ENCODE results near the gene TYMP.
"Not testable (repeated sequence)": the region's sequence is repeated elsewhere in the genome, so short reads cannot be mapped to it uniquely, and the experiment has no call there.

The TYMP gene

GRCh38 chr22:50537765-50538164, 8.0 kb upstream of the TYMP start:
- H4K20me1 ChIP-seq (ENCODE audit: low read depth, low read length) = no peaks in the 10 kb centered on the region
- no peaks in the 10 kb centered on the region for H3K9me2 ChIP-seq (replicated peaks; ENCODE audit: insufficient read depth, low read length)
- H2AFZ ChIP-seq (ENCODE audit: low read depth, low read length, severe bottlenecking) = no peak overlapping the region
- H3K4me2 ChIP-seq (ENCODE audit: low read depth, low read length, poor library complexity, severe bottlenecking) = no peak overlapping the region
- H3F3A ChIP-seq (ENCODE audit: insufficient read depth) = peaks cover 36% of the 10 kb centered on the region
- no peak overlapping the region for H3K9ac ChIP-seq (ENCODE audit: low read length)
- H3K9me3 ChIP-seq (ENCODE audit: insufficient read depth, low read length) = no peaks in the 10 kb centered on the region
- H3K36me3 ChIP-seq (ENCODE audit: low read length) = no peaks in the 10 kb centered on the region
- H3K27ac ChIP-seq (ENCODE audit: low read depth, low read length) = no peak overlapping the region
- TF ChIP-seq CTCF (IDR thresholded peaks at IDR 0.05; ENCODE audit: insufficient read depth, low read length, poor library complexity, severe bottlenecking) (no peak), EZH2phosphoT487 (conservative IDR thresholded peaks at IDR 0.05; ENCODE audit: low read length) (no peak)
- H3K79me2 ChIP-seq (ENCODE audit: insufficient read depth, low read length) = no peaks in the 10 kb centered on the region
- no peaks in the 10 kb centered on the region for H3K27me3 ChIP-seq (ENCODE audit: low read length)
- no peak overlapping the region for H3K4me3 ChIP-seq (ENCODE audit: insufficient read depth, low read length, poor library complexity, severe bottlenecking)

- no peak overlapping the region for H3K9ac ChIP-seq (ENCODE audit: low read length)
- H3K4me3 ChIP-seq (ENCODE audit: insufficient read depth, low read length, poor library complexity, severe bottlenecking) = no peak overlapping the region
- H3K9me3 ChIP-seq (ENCODE audit: insufficient read depth, low read length) = no peaks in the 10 kb centered on the region
- no peaks in the 10 kb centered on the region for H3K79me2 ChIP-seq (ENCODE audit: insufficient read depth, low read length)
- H3K27me3 ChIP-seq (ENCODE audit: low read length) = no peaks in the 10 kb centered on the region
- peaks cover 33% of the 10 kb centered on the region for H3F3A ChIP-seq (ENCODE audit: insufficient read depth)
- H3K27ac ChIP-seq (ENCODE audit: low read depth, low read length) = 0 out of 2 replicates have a peak overlapping the region, but pooled peaks have one; percentile 24
- TF ChIP-seq EZH2phosphoT487 (conservative IDR thresholded peaks at IDR 0.05; ENCODE audit: low read length) (no peak), CTCF (IDR thresholded peaks at IDR 0.05; ENCODE audit: insufficient read depth, low read length, poor library complexity, severe bottlenecking) (no peak)
- no peaks in the 10 kb centered on the region for H4K20me1 ChIP-seq (ENCODE audit: low read depth, low read length)
- H3K4me2 ChIP-seq (ENCODE audit: low read depth, low read length, poor library complexity, severe bottlenecking) = no peak overlapping the region
- H3K36me3 ChIP-seq (ENCODE audit: low read length) = no peaks in the 10 kb centered on the region
- no peaks in the 10 kb centered on the region for H3K9me2 ChIP-seq (replicated peaks; ENCODE audit: insufficient read depth, low read length)
- no peak overlapping the region for H2AFZ ChIP-seq (ENCODE audit: low read depth, low read length, severe bottlenecking)
These were observed 6.4 kb upstream of the TYMP start for GRCh38 chr22:50536226-50536625.

- Histone ChIP-seq H3K9ac (ENCODE audit: low read length) (no peak overlapping the region), H3K9me2 (replicated peaks; ENCODE audit: insufficient read depth, low read length) (no peaks in the 10 kb centered on the region), H2AFZ (ENCODE audit: low read depth, low read length, severe bottlenecking) (peak overlapping the region; percentile 72), H3K4me2 (ENCODE audit: low read depth, low read length, poor library complexity, severe bottlenecking) (peak overlapping the region; percentile 48), H4K20me1 (ENCODE audit: low read depth, low read length) (no peaks in the 10 kb centered on the region), H3F3A (ENCODE audit: insufficient read depth) (peaks cover 23% of the 10 kb centered on the region), H3K36me3 (ENCODE audit: low read length) (no peaks in the 10 kb centered on the region), H3K79me2 (ENCODE audit: insufficient read depth, low read length) (no peaks in the 10 kb centered on the region), H3K4me3 (ENCODE audit: insufficient read depth, low read length, poor library complexity, severe bottlenecking) (no peak overlapping the region), H3K27me3 (ENCODE audit: low read length) (no peaks in the 10 kb centered on the region), H3K27ac (ENCODE audit: low read depth, low read length) (peak overlapping the region; percentile 78), H3K9me3 (ENCODE audit: insufficient read depth, low read length) (no peaks in the 10 kb centered on the region)
- no peak for TF ChIP-seq CTCF (IDR thresholded peaks at IDR 0.05; ENCODE audit: insufficient read depth, low read length, poor library complexity, severe bottlenecking)
- TF ChIP-seq EZH2phosphoT487 (conservative IDR thresholded peaks at IDR 0.05; ENCODE audit: low read length) = no peak
These were observed 5.3 kb upstream of the TYMP start for GRCh38 chr22:50535113-50535512.

- not testable (repeated sequence) for H3K4me3 ChIP-seq (ENCODE audit: insufficient read depth, low read length, poor library complexity, severe bottlenecking); H3K27me3 ChIP-seq (ENCODE audit: low read length); H3K36me3 ChIP-seq (ENCODE audit: low read length); H3K9me3 ChIP-seq (ENCODE audit: insufficient read depth, low read length); H3K9me2 ChIP-seq (replicated peaks; ENCODE audit: insufficient read depth, low read length); H4K20me1 ChIP-seq (ENCODE audit: low read depth, low read length); H3K79me2 ChIP-seq (ENCODE audit: insufficient read depth, low read length)
- Histone ChIP-seq H3K9ac (ENCODE audit: low read length) (peak overlapping the region; percentile 24; the same call in 1 of the 2 replicates), H3K4me2 (ENCODE audit: low read depth, low read length, poor library complexity, severe bottlenecking) (peak overlapping the region; percentile 44), H2AFZ (ENCODE audit: low read depth, low read length, severe bottlenecking) (peak overlapping the region; percentile 64), H3F3A (ENCODE audit: insufficient read depth) (peaks cover 14% of the 10 kb centered on the region), H3K27ac (ENCODE audit: low read depth, low read length) (peak overlapping the region; percentile 68)
These were observed 4.3 kb upstream of the TYMP start for GRCh38 chr22:50533856-50534711.
